H9 (cell line): ENCODE data around the gene IFI27L1. TPM values are rescaled to one million over a fixed set of nuclear protein-coding genes. Genes with fewer than 3 reads are reported as not detected.
A peak's percentile ranks its signal among the peaks of the same experiment; 100 is the strongest.

Experiments
- DNase-seq: peaks from one replicate; pipeline ENCODE4 v3.0.0-alpha.2; 2017
- H2AFZ ChIP-seq: one replicate; pipeline ENCODE4 v1.6.1; 2013; ENCODE audit warnings: mild to moderate bottlenecking, low read length, control low read depth, moderate library complexity
- H2AK5ac ChIP-seq: 2 replicates; pipeline ENCODE4 v1.6.1; 2013; ENCODE audit warnings: low read length, control low read depth, mixed read lengths; ENCODE audit not compliant: insufficient read length
- H2BK120ac ChIP-seq: one replicate; pipeline ENCODE4 v1.6.1; 2013; ENCODE audit warnings: low read depth, mild to moderate bottlenecking, low read length, control low read depth, inconsistent platforms; ENCODE audit not compliant: poor library complexity, severe bottlenecking
- H2BK12ac ChIP-seq: 2 replicates; pipeline ENCODE4 v1.6.1; 2013; ENCODE audit warnings: low read length, control low read depth, mixed read lengths, low read depth; ENCODE audit not compliant: insufficient read length
- H2BK15ac ChIP-seq: 2 replicates; pipeline ENCODE4 v1.6.1; 2013; ENCODE audit warnings: low read depth, low read length, control low read depth
- H2BK20ac ChIP-seq: one replicate; pipeline ENCODE4 v1.6.1; 2013; ENCODE audit warnings: low read depth, mild to moderate bottlenecking, low read length, control low read depth, inconsistent platforms; ENCODE audit not compliant: poor library complexity, severe bottlenecking
- H2BK5ac ChIP-seq: 2 replicates; pipeline ENCODE4 v1.6.1; 2013; ENCODE audit warnings: low read length, control low read depth, mixed read lengths; ENCODE audit not compliant: insufficient read length
- H3K14ac ChIP-seq: 2 replicates; pipeline ENCODE4 v1.6.1; 2013; ENCODE audit warnings: low read length, control low read depth; ENCODE audit not compliant: insufficient read depth
- H3K18ac ChIP-seq: 2 replicates; pipeline ENCODE4 v1.6.1; 2013; ENCODE audit warnings: low read depth, mild to moderate bottlenecking, mixed read lengths, low read length, control low read depth; ENCODE audit not compliant: insufficient read length
- H3K23ac ChIP-seq: 2 replicates; pipeline ENCODE4 v1.6.1; 2013; ENCODE audit warnings: low read length, control low read depth, mixed read lengths, low read depth; ENCODE audit not compliant: insufficient read length
- H3K23me2 ChIP-seq: 2 replicates; pipeline ENCODE4 v1.6.1; 2013; ENCODE audit warnings: low read depth, mild to moderate bottlenecking, mixed read lengths, low read length, control low read depth; ENCODE audit not compliant: insufficient read length, poor library complexity, severe bottlenecking
- H3K27ac ChIP-seq: 2 replicates; pipeline ENCODE4 v1.5.1; 2013; ENCODE audit warnings: low read length, control low read depth, mixed read lengths, low read depth; ENCODE audit not compliant: insufficient read length
- H3K27me3 ChIP-seq: 2 replicates; pipeline ENCODE4 v1.6.1; 2013; ENCODE audit warnings: low read length, control low read depth, inconsistent platforms; ENCODE audit not compliant: insufficient read depth
- H3K4ac ChIP-seq: 2 replicates; pipeline ENCODE4 v1.6.1; 2013; ENCODE audit warnings: low read depth, mild to moderate bottlenecking, control low read depth, inconsistent platforms, low read length, moderate library complexity
- H3K4me1 ChIP-seq: 2 replicates; pipeline ENCODE4 v1.6.1; 2013; ENCODE audit warnings: low read length, control low read depth, inconsistent platforms; ENCODE audit not compliant: insufficient read depth
- H3K4me2 ChIP-seq: 2 replicates; pipeline ENCODE4 v1.6.1; 2013; ENCODE audit warnings: low read length, control low read depth, mixed read lengths; ENCODE audit not compliant: insufficient read length, insufficient read depth
- H3K56ac ChIP-seq: 2 replicates; pipeline ENCODE4 v1.6.1; 2013; ENCODE audit warnings: low read depth, mild to moderate bottlenecking, mixed read lengths, low read length, control low read depth; ENCODE audit not compliant: insufficient read length
- H3K79me1 ChIP-seq: 2 replicates; pipeline ENCODE4 v1.6.1; 2013; ENCODE audit warnings: low read depth, mild to moderate bottlenecking, moderate library complexity, low read length, control low read depth, inconsistent platforms; ENCODE audit not compliant: insufficient read depth, poor library complexity, severe bottlenecking
- H3K79me2 ChIP-seq: 2 replicates; pipeline ENCODE4 v1.6.1; 2013; ENCODE audit warnings: low read length, control low read depth, inconsistent platforms; ENCODE audit not compliant: insufficient read depth
- H3K9ac ChIP-seq: 2 replicates; pipeline ENCODE4 v1.6.1; 2013; ENCODE audit warnings: low read length, control low read depth, mixed read lengths; ENCODE audit not compliant: insufficient read length; ENCODE audit errors: extremely low read depth
- H3K9me3 ChIP-seq: one replicate; pipeline ENCODE4 v1.6.1; 2013; ENCODE audit warnings: low read depth, low read length, inconsistent platforms; ENCODE audit not compliant: control insufficient read depth
- H3T11ph ChIP-seq: one replicate; pipeline ENCODE4 v1.6.1; 2013; ENCODE audit warnings: mild to moderate bottlenecking, low read length, control low read depth, inconsistent platforms
- H4K20me1 ChIP-seq: one replicate; pipeline ENCODE4 v1.6.1; 2013; ENCODE audit not compliant: control insufficient read depth, insufficient read length, insufficient read depth
- H4K5ac ChIP-seq: 2 replicates; pipeline ENCODE4 v1.6.1; 2013; ENCODE audit warnings: low read depth, mild to moderate bottlenecking, mixed read lengths, low read length, control low read depth; ENCODE audit not compliant: insufficient read length
- H4K8ac ChIP-seq: replicated peaks from 2 replicates; pipeline ENCODE4 v1.6.1; 2013; ENCODE audit warnings: low read length, control low read depth, mixed read lengths, low read depth; ENCODE audit not compliant: insufficient read length
- H4K91ac ChIP-seq: 2 replicates; pipeline ENCODE4 v1.6.1; 2013; ENCODE audit warnings: low read depth, mild to moderate bottlenecking, moderate library complexity, mixed read lengths, low read length, control low read depth; ENCODE audit not compliant: insufficient read length
- H3K27ac Mint-ChIP-seq, 3 experiments: 2 replicates in 2 of 3; 3 replicates in 1 of 3; pipeline ENCODE4 v1.8.0; 2020 to 2021; ENCODE audit warnings: mixed read lengths in 3 of 3, mild to moderate bottlenecking in 1 of 3, moderate library complexity in 1 of 3
- H3K27me3 Mint-ChIP-seq: 2 replicates; pipeline ENCODE4 v1.8.0; 2021; ENCODE audit warnings: low read depth, mild to moderate bottlenecking, moderate library complexity, mixed read lengths
- H3K36me3 Mint-ChIP-seq, 3 experiments: 2 replicates in 2 of 3; 3 replicates in 1 of 3; pipeline ENCODE4 v1.8.0; 2020 to 2021; ENCODE audit warnings: low read depth in 3 of 3, mixed read lengths in 3 of 3; ENCODE audit not compliant: insufficient read depth in 1 of 3
- H3K4me1 Mint-ChIP-seq, 2 experiments: 2 replicates each; pipeline ENCODE4 v1.8.0; 2020; ENCODE audit warnings: mixed read lengths in 2 of 2
- H3K4me3 Mint-ChIP-seq, 2 experiments: 2 replicates in 1 of 2; 3 replicates in 1 of 2; pipeline ENCODE4 v1.8.0; 2020 to 2021; ENCODE audit warnings: mild to moderate bottlenecking in 2 of 2, mixed read lengths in 2 of 2, moderate library complexity in 1 of 2
- H3K9me3 Mint-ChIP-seq, 2 experiments: 2 replicates in 1 of 2; 3 replicates in 1 of 2; pipeline ENCODE4 v1.8.0; 2020; ENCODE audit warnings: mild to moderate bottlenecking in 2 of 2, mixed read lengths in 2 of 2, moderate library complexity in 1 of 2
- CTCF ChIP-seq: fragments of 200-600 bp; sonication (generic); conservative IDR thresholded peaks from 3 replicates; pipeline ENCODE4 v1.8.0; 2021; ENCODE audit warnings: antibody characterized with exemption, mild to moderate bottlenecking
- WGBS: extraction: QIAGEN DNeasy Blood & Tissue Kit; methylation state at CpG from one replicate; pipeline ENCODE4 v1.1.7; 2013; ENCODE audit warnings: missing lambda C conversion rate, low lambda C conversion rate, mixed read lengths; ENCODE audit not compliant: insufficient read length; ENCODE audit errors: extremely low coverage; 5-methylcytosine and 5-hydroxymethylcytosine counted together
- total RNA-seq: library from RNA; stranded (reverse); gene quantifications from 2 replicates; pipeline ENCODE4 v1.2.1, GENCODE V29; 2021

Gene IFI27L1
- total RNA-seq, 1 experiment from 2014 or later: 27.4 TPM

DNA sequence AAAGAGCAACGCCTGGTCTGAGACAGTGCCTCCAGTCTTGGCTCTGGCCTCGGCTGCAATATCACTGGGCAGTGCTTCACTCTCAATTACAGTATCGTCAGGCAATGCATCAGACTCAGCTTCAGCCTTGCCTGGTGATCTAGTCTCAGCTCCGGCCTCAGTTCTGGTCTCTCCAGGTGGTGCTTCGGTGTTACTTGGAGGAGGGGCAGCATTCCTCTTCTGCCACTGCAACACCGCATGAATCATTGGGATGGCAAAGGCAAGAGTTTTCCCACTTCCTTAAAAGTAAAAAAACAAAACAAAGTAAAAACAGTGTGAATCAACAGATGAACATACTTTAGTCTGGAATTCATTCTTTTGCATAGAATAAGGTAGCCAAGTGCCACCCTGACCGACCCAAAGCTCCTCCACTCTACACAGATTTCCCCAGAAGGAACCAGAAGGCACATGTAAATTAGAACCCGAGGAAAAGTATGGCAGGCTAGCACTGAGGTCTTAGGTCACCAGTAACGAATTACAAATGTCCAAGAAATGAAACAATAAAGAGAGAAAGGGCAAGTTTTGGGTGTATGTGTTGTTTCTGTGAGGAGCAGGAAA is 18.7 kb upstream of the IFI27L1 start:
- Histone ChIP-seq H2BK12ac (no peak overlapping the region), H3K27ac (no peak overlapping the region), H3K4me1 (peaks cover 5% of the 10 kb centered on the region; the same call in 1 of the 2 replicates), H4K20me1 (no peaks in the 10 kb centered on the region), H3K79me1 (peaks cover 7% of the 10 kb centered on the region), H3K9ac (no peak overlapping the region), H3K27me3 (no peaks in the 10 kb centered on the region), H4K5ac (no peak overlapping the region), H2AFZ (no peak overlapping the region), H3K9me3 (no peaks in the 10 kb centered on the region), H2AK5ac (no peak overlapping the region), H3K23me2 (no peaks in the 10 kb centered on the region), H3K56ac (no peak overlapping the region), H3K18ac (no peak overlapping the region), H4K91ac (no peak overlapping the region), H3K14ac (no peak overlapping the region; the same call in 1 of the 2 replicates), H3K4me2 (no peak overlapping the region), H4K8ac (no peak overlapping the region), H2BK15ac (no peak overlapping the region), H3K4ac (no peak overlapping the region), H2BK20ac (no peak overlapping the region), H2BK120ac (no peak overlapping the region), H3T11ph (no peak overlapping the region), H3K79me2 (peaks cover 6% of the 10 kb centered on the region; the same call in 1 of the 2 replicates), H3K23ac (no peak overlapping the region), H2BK5ac (no peak overlapping the region)
- peaks cover 29 to 49% (median 49%) of the 10 kb centered on the region in 3 experiments; a peak in 6 of 7 replicates for H3K36me3 Mint-ChIP-seq
- H3K27ac Mint-ChIP-seq: peak overlapping the region in 2 of 3 experiments; percentile 23 to 28; a peak in 2 of 7 replicates
- peaks cover 37 to 42% of the 10 kb centered on the region in 2 experiments for H3K4me1 Mint-ChIP-seq
- DNase-seq: no peak
- no peak overlapping the region for H3K4me3 Mint-ChIP-seq
- peaks cover 0 to 3% of the 10 kb centered on the region in 2 experiments; a peak in 3 of 5 replicates for H3K9me3 Mint-ChIP-seq
- WGBS: no CpG with 5 or more reads among the region's 9 CpGs
- TF ChIP-seq CTCF: no peak
- no peaks in the 10 kb centered on the region for H3K27me3 Mint-ChIP-seq
